ENCODE results near the gene TMEM41A.

TMEM41A gene

DNA sequence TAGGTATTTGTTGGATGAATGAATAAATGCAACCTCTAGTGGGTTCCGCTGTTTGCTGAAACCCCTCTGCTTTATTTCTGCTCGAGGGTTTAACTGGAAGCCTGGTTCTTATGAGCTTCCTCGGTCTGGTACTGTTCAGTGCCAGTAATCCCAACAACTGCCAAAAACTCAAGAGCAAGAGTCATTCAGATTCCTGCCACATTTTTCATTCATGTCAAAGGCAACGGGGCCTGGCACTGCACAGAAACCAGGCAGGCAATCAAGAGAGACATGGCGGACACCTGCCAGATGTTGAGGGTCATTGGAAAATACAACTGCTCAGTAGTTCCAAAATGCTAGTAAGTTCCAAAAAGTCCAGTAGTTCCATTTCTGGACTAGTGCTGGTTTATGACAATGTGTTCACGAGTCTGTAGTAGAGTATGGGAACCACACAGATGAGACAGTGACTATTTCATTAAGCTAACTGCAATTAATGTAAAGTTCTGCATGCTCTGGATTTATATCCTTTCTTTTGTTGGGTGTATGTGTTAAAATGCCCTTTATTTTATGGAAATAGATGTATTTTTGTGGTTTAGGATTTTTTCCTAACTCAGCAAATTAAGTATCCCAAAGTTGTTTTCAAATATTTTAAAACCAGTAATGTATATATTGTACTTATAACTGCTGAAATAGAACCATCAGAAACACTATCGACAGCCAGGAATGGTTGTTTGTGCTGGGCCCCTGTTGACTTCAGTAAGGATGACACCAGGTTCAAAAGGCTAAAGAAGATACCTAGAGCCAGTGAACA lies 22.7 kb upstream of the TMEM41A start:
- Histone ChIP-seq H3K4me3 (ENCODE audit: low read depth in 1 of 2, low read length in 1 of 2) (no peak overlapping the region), H3K4me1 (ENCODE audit: control insufficient read depth in 1 of 2, insufficient read depth in 1 of 2, low read depth in 1 of 2, low read length in 1 of 2) (no peaks in the 10 kb centered on the region)

DNA sequence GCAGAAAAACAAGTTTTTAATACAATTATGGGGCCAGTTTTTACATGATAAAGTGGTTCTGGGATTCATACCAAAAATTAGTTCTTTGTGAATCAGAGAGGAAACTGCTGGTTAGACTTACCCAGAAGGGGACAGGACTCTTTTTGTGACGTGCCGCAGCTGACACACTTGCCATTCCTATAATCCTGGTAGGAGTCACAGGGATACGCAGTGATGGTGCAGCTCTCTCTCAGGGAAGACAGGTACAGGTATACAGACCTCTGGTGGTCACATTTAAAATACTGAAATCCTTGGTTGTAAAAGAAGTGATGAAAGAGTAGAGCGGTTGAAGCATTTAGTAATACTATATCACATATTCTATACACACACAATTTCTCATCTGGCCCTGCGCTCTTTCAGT lies 20.2 kb upstream of the TMEM41A start:
- no peaks in the 10 kb centered on the region for H3K4me1 ChIP-seq (ENCODE audit: control insufficient read depth in 1 of 2, insufficient read depth in 1 of 2, low read depth in 1 of 2, low read length in 1 of 2)
- H3K4me3 ChIP-seq (ENCODE audit: low read depth in 1 of 2, low read length in 1 of 2) = no peak overlapping the region
- no peak overlapping the region for H3K27ac ChIP-seq
- H3K9me3 ChIP-seq = no peaks in the 10 kb centered on the region
- peaks cover 35% of the 10 kb centered on the region for H3K27me3 ChIP-seq
- H3K36me3 ChIP-seq = no peaks in the 10 kb centered on the region
- TF ChIP-seq, protein P1, sequence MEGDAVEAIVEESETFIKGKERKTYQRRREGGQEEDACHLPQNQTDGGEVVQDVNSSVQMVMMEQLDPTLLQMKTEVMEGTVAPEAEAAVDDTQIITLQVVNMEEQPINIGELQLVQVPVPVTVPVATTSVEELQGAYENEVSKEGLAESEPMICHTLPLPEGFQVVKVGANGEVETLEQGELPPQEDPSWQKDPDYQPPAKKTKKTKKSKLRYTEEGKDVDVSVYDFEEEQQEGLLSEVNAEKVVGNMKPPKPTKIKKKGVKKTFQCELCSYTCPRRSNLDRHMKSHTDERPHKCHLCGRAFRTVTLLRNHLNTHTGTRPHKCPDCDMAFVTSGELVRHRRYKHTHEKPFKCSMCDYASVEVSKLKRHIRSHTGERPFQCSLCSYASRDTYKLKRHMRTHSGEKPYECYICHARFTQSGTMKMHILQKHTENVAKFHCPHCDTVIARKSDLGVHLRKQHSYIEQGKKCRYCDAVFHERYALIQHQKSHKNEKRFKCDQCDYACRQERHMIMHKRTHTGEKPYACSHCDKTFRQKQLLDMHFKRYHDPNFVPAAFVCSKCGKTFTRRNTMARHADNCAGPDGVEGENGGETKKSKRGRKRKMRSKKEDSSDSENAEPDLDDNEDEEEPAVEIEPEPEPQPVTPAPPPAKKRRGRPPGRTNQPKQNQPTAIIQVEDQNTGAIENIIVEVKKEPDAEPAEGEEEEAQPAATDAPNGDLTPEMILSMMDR (IDR thresholded peaks at IDR 0.05) = no peak

More for the DNA sequence above, 22.7 kb upstream of the TMEM41A start:
- Histone ChIP-seq H3K27me3 (peaks cover 32% of the 10 kb centered on the region), H3K36me3 (no peaks in the 10 kb centered on the region), H3K9me3 (no peaks in the 10 kb centered on the region), H3K27ac (no peak overlapping the region)
- TF ChIP-seq, protein P1 (IDR thresholded peaks at IDR 0.05) = no peak

DNA sequence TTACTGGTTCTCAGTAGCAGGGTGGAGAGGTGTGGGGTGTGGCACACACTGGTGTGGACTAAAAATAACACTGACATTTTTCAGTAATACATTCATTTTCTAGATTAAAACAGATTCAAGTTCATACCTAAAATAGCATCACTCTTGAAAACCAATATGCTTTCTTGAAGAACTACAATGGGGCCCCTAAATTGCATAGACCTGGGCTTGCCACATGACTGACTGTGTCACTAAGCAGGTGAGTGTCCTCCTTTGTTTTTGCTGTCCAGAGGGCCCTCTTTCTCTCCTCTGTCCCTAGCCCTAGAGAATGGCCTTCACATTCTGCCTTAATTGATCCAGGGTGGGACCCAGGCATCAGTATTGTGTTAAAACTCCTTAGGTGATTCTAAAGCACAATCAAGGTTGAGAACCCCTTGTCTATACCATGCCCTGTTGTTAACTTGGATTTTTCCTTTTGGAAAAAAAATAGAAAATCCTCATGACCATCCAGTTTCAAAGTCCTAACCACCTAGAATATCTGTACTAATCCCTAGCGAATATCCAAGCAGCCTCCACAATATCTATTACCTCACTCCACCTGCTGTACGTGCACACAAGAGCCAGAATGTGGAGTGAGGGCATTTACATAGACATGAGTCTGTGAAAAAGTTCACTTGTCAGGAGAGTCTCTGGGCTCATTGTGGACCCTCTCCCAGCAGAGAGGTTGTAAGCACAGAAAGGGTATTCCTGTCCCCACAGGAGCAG lies 18.7 kb upstream of the TMEM41A start:
- H3K9me3 ChIP-seq = no peaks in the 10 kb centered on the region

DNA sequence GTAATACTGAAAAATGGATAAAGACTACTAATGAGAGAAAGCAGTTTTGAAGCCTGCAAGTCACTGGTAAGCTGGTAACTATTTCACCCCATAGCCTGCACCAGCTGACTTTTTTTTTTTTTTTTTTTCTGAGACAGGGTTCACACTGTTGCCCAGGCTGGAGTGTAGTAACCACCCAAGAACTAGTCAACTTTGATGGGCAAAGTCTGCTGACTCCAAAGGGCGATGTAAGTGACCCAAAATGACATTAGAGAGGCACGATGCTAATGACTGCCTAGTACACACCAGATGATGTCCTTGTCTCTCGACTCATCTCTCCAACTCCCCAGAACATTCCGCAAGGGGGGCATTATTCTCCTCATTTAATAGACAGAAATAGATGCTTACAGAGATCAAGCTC lies 12.9 kb upstream of the TMEM41A start:
- Histone ChIP-seq H3K36me3 (no peaks in the 10 kb centered on the region), H3K27ac (no peak overlapping the region), H3K9me3 (no peaks in the 10 kb centered on the region), H3K4me3 (ENCODE audit: low read depth in 1 of 2, low read length in 1 of 2) (no peak overlapping the region), H3K27me3 (peaks cover 6% of the 10 kb centered on the region), H3K4me1 (ENCODE audit: control insufficient read depth in 1 of 2, insufficient read depth in 1 of 2, low read depth in 1 of 2, low read length in 1 of 2) (no peaks in the 10 kb centered on the region)
- TF ChIP-seq, protein P1 (IDR thresholded peaks at IDR 0.05) = no peak

More for the DNA sequence above, 18.7 kb upstream of the TMEM41A start:
- Histone ChIP-seq H3K27ac (no peak overlapping the region), H3K4me3 (ENCODE audit: low read depth in 1 of 2, low read length in 1 of 2) (no peak overlapping the region), H3K36me3 (no peaks in the 10 kb centered on the region), H3K4me1 (ENCODE audit: control insufficient read depth in 1 of 2, insufficient read depth in 1 of 2, low read depth in 1 of 2, low read length in 1 of 2) (no peaks in the 10 kb centered on the region), H3K27me3 (peaks cover 28% of the 10 kb centered on the region)
- TF ChIP-seq, protein P1 (IDR thresholded peaks at IDR 0.05) = no peak

DNA sequence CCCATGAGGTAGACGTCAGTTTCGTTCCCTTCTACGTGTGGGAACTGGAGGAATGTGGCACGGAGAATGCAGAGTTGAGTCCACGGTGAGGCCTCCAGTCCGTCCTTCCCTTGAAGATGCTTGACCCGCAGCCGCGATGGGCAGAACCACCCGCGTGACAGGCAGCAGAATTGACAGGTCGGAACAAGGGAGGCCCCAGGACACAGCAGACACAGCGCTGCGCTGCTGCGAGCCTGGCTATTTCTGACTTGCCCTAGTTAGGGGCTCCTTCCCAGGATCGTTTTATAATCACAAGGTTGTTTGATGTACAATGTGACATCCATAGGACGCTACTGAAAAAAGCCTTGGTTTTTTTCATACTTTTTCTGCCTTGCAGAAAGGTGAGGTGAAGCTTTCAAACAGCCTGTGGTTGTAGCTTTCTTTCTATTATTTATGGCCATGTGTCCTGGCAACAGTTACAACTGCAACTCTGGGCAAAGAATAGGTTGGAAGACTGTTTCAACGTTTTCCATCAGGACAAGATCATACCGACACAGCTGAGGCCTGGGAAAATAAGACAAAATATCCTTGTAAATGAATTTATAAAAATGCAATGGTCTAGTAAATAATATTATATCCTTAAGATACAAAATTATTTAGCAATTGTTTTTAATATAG lies 9.6 kb upstream of the TMEM41A start:
- TF ChIP-seq, protein P1 (IDR thresholded peaks at IDR 0.05) = no peak
- Histone ChIP-seq H3K27ac (no peak overlapping the region), H3K36me3 (no peaks in the 10 kb centered on the region), H3K4me1 (ENCODE audit: control insufficient read depth in 1 of 2, insufficient read depth in 1 of 2, low read depth in 1 of 2, low read length in 1 of 2) (no peaks in the 10 kb centered on the region), H3K4me3 (ENCODE audit: low read depth in 1 of 2, low read length in 1 of 2) (no peak overlapping the region), H3K27me3 (no peaks in the 10 kb centered on the region), H3K9me3 (no peaks in the 10 kb centered on the region)
